SK-N-SH (cell line): ENCODE measurements around the gene CCT6A.

ENCODE experiments used
- EP300 ChIP-seq, 2 experiments: IDR thresholded peaks; 2 replicates each; pipeline versions ENCODE4 v1.4.0 to v1.6.1; 2012; ENCODE audit warnings: borderline replicate concordance in 1 of 2, low read depth in 1 of 2, low read length in 1 of 2
- POLR2AphosphoS5 ChIP-seq: IDR thresholded peaks from 2 replicates; pipeline ENCODE4 v1.6.1; 2012; ENCODE audit warnings: low read depth, low read length
- SMC3 ChIP-seq: IDR thresholded peaks from 2 replicates; pipeline ENCODE4 v1.6.1; 2012; ENCODE audit warnings: low read depth, low read length, improper control_type of control experiment
- TCF12 ChIP-seq: IDR thresholded peaks from 2 replicates; pipeline ENCODE4 v1.4.0; 2012
- TF ChIP-seq, protein P1 (sequence below): fragments of 200-600 bp; sonication (generic); IDR thresholded peaks from 2 replicates; pipeline ENCODE4 v1.6.1; 2017; ENCODE audit warnings: antibody characterized with exemption, mild to moderate bottlenecking, moderate library complexity
- TF ChIP-seq, protein P2 (sequence below): IDR thresholded peaks from 2 replicates; pipeline ENCODE4; 2012
- TF ChIP-seq, protein P3 (sequence below): IDR thresholded peaks from 2 replicates; pipeline ENCODE4 v1.4.0; 2012; ENCODE audit warnings: low read depth, borderline replicate concordance

DNA sequence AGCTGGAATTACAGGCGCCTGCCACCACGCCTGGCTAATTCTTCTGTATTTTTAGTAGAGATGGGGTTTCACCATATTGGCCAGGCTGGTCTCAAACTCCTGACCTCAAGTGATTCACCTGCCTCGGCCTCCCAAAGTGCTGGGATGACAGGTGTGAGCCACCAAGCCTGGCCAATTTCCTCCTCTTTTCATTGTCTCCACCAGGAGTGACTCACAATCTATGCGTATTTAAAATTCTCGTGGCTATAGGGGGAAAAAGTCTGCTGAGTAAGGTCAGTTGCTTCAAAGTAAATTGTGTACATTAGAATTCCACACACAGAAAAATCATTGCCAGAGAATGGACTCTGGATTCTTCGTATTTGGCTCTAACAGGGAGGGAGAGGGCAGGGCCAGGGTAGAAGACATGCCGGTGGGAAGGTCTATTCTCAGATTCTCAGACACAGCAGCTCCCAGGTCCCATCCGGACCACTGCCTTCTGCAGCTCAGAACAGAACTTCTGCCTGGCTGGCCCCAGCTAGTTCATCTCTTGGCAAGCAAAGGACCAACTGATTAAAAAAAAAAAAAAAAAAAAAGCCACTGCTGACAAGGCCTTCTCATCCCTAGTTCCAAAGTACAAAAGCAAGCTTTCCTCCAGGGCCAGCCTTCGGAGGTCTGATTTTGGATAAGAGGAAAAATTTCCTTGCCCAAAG, 22.5 kb upstream of the CCT6A start:
- TF ChIP-seq TCF12 = no peak
- TF ChIP-seq, protein P1, sequence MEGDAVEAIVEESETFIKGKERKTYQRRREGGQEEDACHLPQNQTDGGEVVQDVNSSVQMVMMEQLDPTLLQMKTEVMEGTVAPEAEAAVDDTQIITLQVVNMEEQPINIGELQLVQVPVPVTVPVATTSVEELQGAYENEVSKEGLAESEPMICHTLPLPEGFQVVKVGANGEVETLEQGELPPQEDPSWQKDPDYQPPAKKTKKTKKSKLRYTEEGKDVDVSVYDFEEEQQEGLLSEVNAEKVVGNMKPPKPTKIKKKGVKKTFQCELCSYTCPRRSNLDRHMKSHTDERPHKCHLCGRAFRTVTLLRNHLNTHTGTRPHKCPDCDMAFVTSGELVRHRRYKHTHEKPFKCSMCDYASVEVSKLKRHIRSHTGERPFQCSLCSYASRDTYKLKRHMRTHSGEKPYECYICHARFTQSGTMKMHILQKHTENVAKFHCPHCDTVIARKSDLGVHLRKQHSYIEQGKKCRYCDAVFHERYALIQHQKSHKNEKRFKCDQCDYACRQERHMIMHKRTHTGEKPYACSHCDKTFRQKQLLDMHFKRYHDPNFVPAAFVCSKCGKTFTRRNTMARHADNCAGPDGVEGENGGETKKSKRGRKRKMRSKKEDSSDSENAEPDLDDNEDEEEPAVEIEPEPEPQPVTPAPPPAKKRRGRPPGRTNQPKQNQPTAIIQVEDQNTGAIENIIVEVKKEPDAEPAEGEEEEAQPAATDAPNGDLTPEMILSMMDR = no peak
- TF ChIP-seq, protein P2, sequence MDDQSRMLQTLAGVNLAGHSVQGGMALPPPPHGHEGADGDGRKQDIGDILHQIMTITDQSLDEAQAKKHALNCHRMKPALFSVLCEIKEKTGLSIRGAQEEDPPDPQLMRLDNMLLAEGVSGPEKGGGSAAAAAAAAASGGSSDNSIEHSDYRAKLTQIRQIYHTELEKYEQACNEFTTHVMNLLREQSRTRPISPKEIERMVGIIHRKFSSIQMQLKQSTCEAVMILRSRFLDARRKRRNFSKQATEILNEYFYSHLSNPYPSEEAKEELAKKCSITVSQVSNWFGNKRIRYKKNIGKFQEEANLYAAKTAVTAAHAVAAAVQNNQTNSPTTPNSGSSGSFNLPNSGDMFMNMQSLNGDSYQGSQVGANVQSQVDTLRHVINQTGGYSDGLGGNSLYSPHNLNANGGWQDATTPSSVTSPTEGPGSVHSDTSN = no peak
- no peak for TF ChIP-seq EP300 (IDR thresholded peaks at IDR 0.05; ENCODE audit: borderline replicate concordance in 1 of 2, low read depth in 1 of 2, low read length in 1 of 2)
- no peak for TF ChIP-seq POLR2AphosphoS5
- TF ChIP-seq SMC3 = no peak
- TF ChIP-seq, protein P3, sequence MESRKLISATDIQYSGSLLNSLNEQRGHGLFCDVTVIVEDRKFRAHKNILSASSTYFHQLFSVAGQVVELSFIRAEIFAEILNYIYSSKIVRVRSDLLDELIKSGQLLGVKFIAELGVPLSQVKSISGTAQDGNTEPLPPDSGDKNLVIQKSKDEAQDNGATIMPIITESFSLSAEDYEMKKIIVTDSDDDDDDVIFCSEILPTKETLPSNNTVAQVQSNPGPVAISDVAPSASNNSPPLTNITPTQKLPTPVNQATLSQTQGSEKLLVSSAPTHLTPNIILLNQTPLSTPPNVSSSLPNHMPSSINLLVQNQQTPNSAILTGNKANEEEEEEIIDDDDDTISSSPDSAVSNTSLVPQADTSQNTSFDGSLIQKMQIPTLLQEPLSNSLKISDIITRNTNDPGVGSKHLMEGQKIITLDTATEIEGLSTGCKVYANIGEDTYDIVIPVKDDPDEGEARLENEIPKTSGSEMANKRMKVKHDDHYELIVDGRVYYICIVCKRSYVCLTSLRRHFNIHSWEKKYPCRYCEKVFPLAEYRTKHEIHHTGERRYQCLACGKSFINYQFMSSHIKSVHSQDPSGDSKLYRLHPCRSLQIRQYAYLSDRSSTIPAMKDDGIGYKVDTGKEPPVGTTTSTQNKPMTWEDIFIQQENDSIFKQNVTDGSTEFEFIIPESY = no peak
